HG03159 (cell line): ENCODE results near the gene ELMOD2.

Experiments used
- ATAC-seq: cut with Tn5 transposase; IDR thresholded peaks from one replicate; pipeline ENCODE4 v1.9.1; 2021; ENCODE audit warnings: mild to moderate bottlenecking, moderate library complexity; ENCODE audit not compliant: unreplicated experiment

ELMOD2 gene

GRCh38 chr4:140579278-140579677 is 55.3 kb downstream of the ELMOD2 start:
- ATAC-seq: no peak

GRCh38 chr4:140581078-140581477 is 57.1 kb downstream of the ELMOD2 start:
- ATAC-seq: no peak

- ATAC-seq: no peak
These were observed 60.5 kb downstream of the ELMOD2 start for GRCh38 chr4:140584439-140584838.

GRCh38 chr4:140595065-140595464 is 71.1 kb downstream of the ELMOD2 start:
- ATAC-seq: peak; percentile 94

GRCh38 chr4:140600408-140600807 is 76.4 kb downstream of the ELMOD2 start:
- no peak for ATAC-seq

- no peak for ATAC-seq
These were observed 78.7 kb downstream of the ELMOD2 start for GRCh38 chr4:140602714-140603113.

GRCh38 chr4:140603286-140603685 is 79.3 kb downstream of the ELMOD2 start:
- no peak for ATAC-seq
